Panc1 (cell line): ENCODE measurements around the gene ZNF443.
"Not testable (repeated sequence)": the region's sequence is repeated elsewhere in the genome, so short reads cannot be mapped to it uniquely, and the experiment has no call there.

Source experiments
- CTCF ChIP-seq: fragments of 450-650 bp; IDR thresholded peaks from 2 replicates; pipeline ENCODE4 v1.5.1; 2017; ENCODE audit warnings: mild to moderate bottlenecking
- POLR2AphosphoS5 ChIP-seq: IDR thresholded peaks from 2 replicates; pipeline ENCODE4 v1.6.1; 2012; ENCODE audit warnings: mild to moderate bottlenecking, low read depth, low read length, moderate library complexity

GRCh38 chr19:12399901-12400632 lies 40.8 kb downstream of the ZNF443 start:
- not testable (repeated sequence) for TF ChIP-seq POLR2AphosphoS5, CTCF
